Activated naive CD4-positive, alpha-beta T cell treated with anti-CD3 and anti-CD28 coated beads, Interleukin-2, amount 50 U/mL, for 24 hours (primary cell): ENCODE data around the gene CD22.
A peak's percentile ranks its signal among the peaks of the same experiment; 100 is the strongest.

Experiments
- H3K27ac Mint-ChIP-seq: one replicate; pipeline ENCODE4 v1.8.0; 2021; ENCODE audit warnings: mild to moderate bottlenecking, mixed read lengths
- H3K27me3 Mint-ChIP-seq: one replicate; pipeline ENCODE4 v1.8.0; 2021; ENCODE audit warnings: mixed read lengths
- H3K36me3 Mint-ChIP-seq: one replicate; pipeline ENCODE4 v1.8.0; 2021; ENCODE audit warnings: mixed read lengths
- H3K4me1 Mint-ChIP-seq: one replicate; pipeline ENCODE4 v1.8.0; 2021; ENCODE audit warnings: mixed read lengths
- H3K4me3 Mint-ChIP-seq: one replicate; pipeline ENCODE4 v1.8.0; 2021; ENCODE audit warnings: mild to moderate bottlenecking, mixed read lengths
- H3K9me3 Mint-ChIP-seq: one replicate; pipeline ENCODE4 v1.8.0; 2021; ENCODE audit warnings: mixed read lengths

CD22 gene

GRCh38 chr19:35340431-35340830, 11.4 kb downstream of the CD22 start:
- no peaks in the 10 kb centered on the region for H3K36me3 Mint-ChIP-seq
- H3K4me1 Mint-ChIP-seq, result no peaks in the 10 kb centered on the region
- no peaks in the 10 kb centered on the region for H3K27me3 Mint-ChIP-seq
- no peak overlapping the region for H3K27ac Mint-ChIP-seq
- H3K9me3 Mint-ChIP-seq, result no peaks in the 10 kb centered on the region
- H3K4me3 Mint-ChIP-seq, result no peak overlapping the region

- H3K4me3 Mint-ChIP-seq, result no peak overlapping the region
Measured at GRCh38 chr19:35341006-35341405, 12.0 kb downstream of the CD22 start.

GRCh38 chr19:35341565-35342225, 12.7 kb downstream of the CD22 start:
- Mint-ChIP-seq H3K9me3 (no peaks in the 10 kb centered on the region), H3K27me3 (no peaks in the 10 kb centered on the region), H3K4me1 (peaks cover 12% of the 10 kb centered on the region), H3K36me3 (no peaks in the 10 kb centered on the region), H3K4me3 (no peak overlapping the region), H3K27ac (no peak overlapping the region)

More at GRCh38 chr19:35341006-35341405, 12.0 kb downstream of the CD22 start:
- no peaks in the 10 kb centered on the region for H3K27me3 Mint-ChIP-seq
- H3K4me1 Mint-ChIP-seq, result peaks cover 5% of the 10 kb centered on the region
- H3K27ac Mint-ChIP-seq, result no peak overlapping the region
- H3K9me3 Mint-ChIP-seq, result no peaks in the 10 kb centered on the region
- no peaks in the 10 kb centered on the region for H3K36me3 Mint-ChIP-seq

- H3K4me1 Mint-ChIP-seq, result peaks cover 19% of the 10 kb centered on the region
- H3K36me3 Mint-ChIP-seq, result no peaks in the 10 kb centered on the region
- H3K9me3 Mint-ChIP-seq, result no peaks in the 10 kb centered on the region
- H3K4me3 Mint-ChIP-seq, result no peak overlapping the region
- H3K27ac Mint-ChIP-seq, result no peak overlapping the region
- no peaks in the 10 kb centered on the region for H3K27me3 Mint-ChIP-seq
Measured at GRCh38 chr19:35342430-35342829, 13.4 kb downstream of the CD22 start.

GRCh38 chr19:35344511-35345031, 15.6 kb downstream of the CD22 start:
- Mint-ChIP-seq H3K36me3 (no peaks in the 10 kb centered on the region), H3K9me3 (no peaks in the 10 kb centered on the region), H3K4me1 (peaks cover 27% of the 10 kb centered on the region), H3K27me3 (no peaks in the 10 kb centered on the region), H3K4me3 (no peak overlapping the region), H3K27ac (no peak overlapping the region)

GRCh38 chr19:35345671-35346111, 16.7 kb downstream of the CD22 start:
- Mint-ChIP-seq H3K36me3 (no peaks in the 10 kb centered on the region), H3K4me3 (no peak overlapping the region), H3K27ac (peak overlapping the region; percentile 70), H3K9me3 (no peaks in the 10 kb centered on the region), H3K27me3 (no peaks in the 10 kb centered on the region), H3K4me1 (peaks cover 27% of the 10 kb centered on the region)

GRCh38 chr19:35346193-35347052, 17.4 kb downstream of the CD22 start:
- H3K27ac Mint-ChIP-seq, result peak overlapping the region; percentile 94
- H3K4me1 Mint-ChIP-seq, result peaks cover 27% of the 10 kb centered on the region
- no peaks in the 10 kb centered on the region for H3K27me3 Mint-ChIP-seq

GRCh38 chr19:35347171-35347929, 18.4 kb downstream of the CD22 start, which contains the start of gene FFAR1:
Gene FFAR1, plus strand, starts transcription at chr19:35347902. Its CDS starts 3,650 bp downstream, at chr19:35351552.
- Mint-ChIP-seq H3K27ac (peak within 1 kb of the TSS; percentile 94), H3K4me3 (peak within 1 kb of the TSS; percentile 73), H3K36me3 (no peaks in the 10 kb centered on the region), H3K9me3 (no peaks in the 10 kb centered on the region), H3K27me3 (no peaks in the 10 kb centered on the region), H3K4me1 (peaks cover 27% of the 10 kb centered on the region)

More at GRCh38 chr19:35346193-35347052, 17.4 kb downstream of the CD22 start:
- Mint-ChIP-seq H3K36me3 (no peaks in the 10 kb centered on the region), H3K4me3 (peak overlapping the region; percentile 73), H3K9me3 (no peaks in the 10 kb centered on the region)

- Mint-ChIP-seq H3K27ac (peak overlapping the region; percentile 94), H3K9me3 (no peaks in the 10 kb centered on the region), H3K4me1 (peaks cover 32% of the 10 kb centered on the region), H3K36me3 (no peaks in the 10 kb centered on the region), H3K4me3 (peak overlapping the region; percentile 73), H3K27me3 (no peaks in the 10 kb centered on the region)
Measured at GRCh38 chr19:35347930-35348298, 18.9 kb downstream of the CD22 start.

GRCh38 chr19:35348911-35349611, 20.1 kb downstream of the CD22 start:
- Mint-ChIP-seq H3K27ac (peak overlapping the region; percentile 14), H3K9me3 (no peaks in the 10 kb centered on the region), H3K4me3 (no peak overlapping the region), H3K27me3 (no peaks in the 10 kb centered on the region), H3K36me3 (no peaks in the 10 kb centered on the region), H3K4me1 (peaks cover 33% of the 10 kb centered on the region)

- H3K27ac Mint-ChIP-seq, result peak overlapping the region; percentile 14
- peaks cover 33% of the 10 kb centered on the region for H3K4me1 Mint-ChIP-seq
- H3K4me3 Mint-ChIP-seq, result no peak overlapping the region
Measured at GRCh38 chr19:35349614-35350521, 20.9 kb downstream of the CD22 start.

GRCh38 chr19:35350591-35350990, 21.6 kb downstream of the CD22 start:
- H3K9me3 Mint-ChIP-seq, result no peaks in the 10 kb centered on the region
- H3K27me3 Mint-ChIP-seq, result no peaks in the 10 kb centered on the region
- peaks cover 32% of the 10 kb centered on the region for H3K4me1 Mint-ChIP-seq
- H3K27ac Mint-ChIP-seq, result peak overlapping the region; percentile 30
- H3K36me3 Mint-ChIP-seq, result no peaks in the 10 kb centered on the region
- H3K4me3 Mint-ChIP-seq, result no peak overlapping the region

More at GRCh38 chr19:35349614-35350521, 20.9 kb downstream of the CD22 start:
- Mint-ChIP-seq H3K27me3 (no peaks in the 10 kb centered on the region), H3K9me3 (no peaks in the 10 kb centered on the region), H3K36me3 (no peaks in the 10 kb centered on the region)

GRCh38 chr19:35351411-35352176, 22.6 kb downstream of the CD22 start:
- Mint-ChIP-seq H3K36me3 (no peaks in the 10 kb centered on the region), H3K9me3 (no peaks in the 10 kb centered on the region), H3K27me3 (no peaks in the 10 kb centered on the region), H3K4me1 (peaks cover 22% of the 10 kb centered on the region), H3K4me3 (no peak overlapping the region), H3K27ac (no peak overlapping the region)

GRCh38 chr19:35352177-35352447, 23.1 kb downstream of the CD22 start:
- H3K4me3 Mint-ChIP-seq, result no peak overlapping the region

More at GRCh38 chr19:35352177-35352447, 23.1 kb downstream of the CD22 start:
- H3K9me3 Mint-ChIP-seq, result no peaks in the 10 kb centered on the region
- H3K36me3 Mint-ChIP-seq, result no peaks in the 10 kb centered on the region
- no peak overlapping the region for H3K27ac Mint-ChIP-seq
- no peaks in the 10 kb centered on the region for H3K27me3 Mint-ChIP-seq
- H3K4me1 Mint-ChIP-seq, result peaks cover 17% of the 10 kb centered on the region
